OCI-LY3 (cell line): ENCODE data around the gene PTPRA.
"Not testable (repeated sequence)": the region's sequence is repeated elsewhere in the genome, so short reads cannot be mapped to it uniquely, and the experiment has no call there.

Source experiments
- H2AFZ ChIP-seq: fragments of 200-600, 300-600 bp; shearing (Covaris generic); 2 replicates; pipeline ENCODE4 v1.6.0; 2014; ENCODE audit warnings: antibody characterized with exemption, low read depth, low read length
- H3K27ac ChIP-seq: fragments of 200-600, 300-600 bp; sonication (generic); 2 replicates; pipeline ENCODE4 v1.5.1; 2014; ENCODE audit warnings: mild to moderate bottlenecking, low read length, moderate library complexity, mixed read lengths
- H3K27me3 ChIP-seq: fragments of 200-600, 300-600 bp; sonication (generic); 2 replicates; pipeline ENCODE4 v1.6.1; 2014; ENCODE audit warnings: low read depth, low read length, mixed read lengths
- H3K36me3 ChIP-seq: fragments of 200-600, 300-600 bp; sonication (generic); replicated peaks from 2 replicates; pipeline ENCODE3; 2014; ENCODE audit warnings: low read depth, low read length, mixed read lengths
- H3K4me1 ChIP-seq: fragments of 300-600, 200-600 bp; sonication (generic); 2 replicates; pipeline ENCODE4 v1.6.1; 2014; ENCODE audit warnings: low read length, mixed read lengths
- H3K4me2 ChIP-seq: fragments of 200-600, 300-600 bp; sonication (generic); 2 replicates; pipeline ENCODE4 v1.6.1; 2014; ENCODE audit warnings: low read length, mixed read lengths
- H3K4me3 ChIP-seq: fragments of 300-600, 200-600 bp; sonication (generic); 2 replicates; pipeline ENCODE4 v1.5.1; 2014; ENCODE audit warnings: antibody characterized with exemption, mild to moderate bottlenecking, low read length, moderate library complexity
- H3K79me2 ChIP-seq: fragments of 300-600, 200-600 bp; shearing (Covaris generic); 2 replicates; pipeline ENCODE4 v1.6.1; 2014; ENCODE audit warnings: mild to moderate bottlenecking, low read length, mixed read lengths
- H3K9ac ChIP-seq: fragments of 300-600, 200-600 bp; shearing (Covaris generic); 2 replicates; pipeline ENCODE4 v1.6.0; 2014; ENCODE audit warnings: mild to moderate bottlenecking, low read length, moderate library complexity
- H3K9me3 ChIP-seq: fragments of 200-600, 300-600 bp; shearing (Covaris generic); 2 replicates; pipeline ENCODE4 v1.6.1; 2014; ENCODE audit warnings: low read length, mixed read lengths; ENCODE audit not compliant: insufficient read depth
- H4K20me1 ChIP-seq: fragments of 200-600, 300-600 bp; sonication (generic); 2 replicates; pipeline ENCODE4 v1.6.1; 2016; ENCODE audit warnings: low read length, mixed read lengths; ENCODE audit not compliant: insufficient read depth
- CTCF ChIP-seq: fragments of 200-600, 300-600 bp; sonication (generic); IDR thresholded peaks from 2 replicates; pipeline ENCODE4 v1.5.1; 2014; ENCODE audit warnings: antibody characterized with exemption, low read length, low read depth
- EZH2phosphoT487 ChIP-seq: fragments of 200-600 bp; shearing (Covaris generic); IDR thresholded peaks from 2 replicates; pipeline ENCODE4 v1.6.1; 2018; ENCODE audit warnings: antibody characterized with exemption, mixed run types, low read depth

The PTPRA gene

GRCh38 chr20:2873010-2873746, at the start of gene PTPRA:
Gene PTPRA (plus strand): TSS chr20:2873481. CDS start chr20:2964278, 90,797 bp downstream.
- Histone ChIP-seq H3K4me1 (peaks cover 15% of the 10 kb centered on the region), H3K79me2 (peaks cover 44% of the 10 kb centered on the region), H3K4me2 (peak within 1 kb of the TSS; percentile 95), H4K20me1 (peaks cover 6% of the 10 kb centered on the region; the same call in 1 of the 2 replicates), H3K4me3 (peak within 1 kb of the TSS; percentile 85), H2AFZ (peak within 1 kb of the TSS; percentile 76), H3K9me3 (no peaks in the 10 kb centered on the region), H3K36me3 (no peaks in the 10 kb centered on the region), H3K27ac (peak within 1 kb of the TSS; percentile 16), H3K27me3 (no peaks in the 10 kb centered on the region), H3K9ac (peak within 1 kb of the TSS; percentile 84)
- TF ChIP-seq CTCF (no peak), EZH2phosphoT487 (no peak)

- H3K4me3 ChIP-seq, result no peak overlapping the region
- no peak overlapping the region for H3K4me2 ChIP-seq
- no peak for TF ChIP-seq EZH2phosphoT487
- no peak for TF ChIP-seq CTCF
Measured at GRCh38 chr20:2825761-2826160, 47.5 kb upstream of the PTPRA start.

GRCh38 chr20:2826655-2827054, 46.6 kb upstream of the PTPRA start:
- no peak overlapping the region for H2AFZ ChIP-seq
- H3K4me1 ChIP-seq, result peaks cover 11% of the 10 kb centered on the region
- peak overlapping the region; percentile 23 for H3K4me2 ChIP-seq
- TF ChIP-seq CTCF, result no peak
- no peak for TF ChIP-seq EZH2phosphoT487
- peaks cover 18% of the 10 kb centered on the region for H3K27me3 ChIP-seq
- H3K9me3 ChIP-seq, result no peaks in the 10 kb centered on the region
- no peak overlapping the region for H3K4me3 ChIP-seq
- H3K9ac ChIP-seq, result no peak overlapping the region
- H3K27ac ChIP-seq, result no peak overlapping the region
- H3K79me2 ChIP-seq, result no peaks in the 10 kb centered on the region
- H3K36me3 ChIP-seq, result no peaks in the 10 kb centered on the region
- H4K20me1 ChIP-seq, result no peaks in the 10 kb centered on the region

More at GRCh38 chr20:2825761-2826160, 47.5 kb upstream of the PTPRA start:
- peaks cover 18% of the 10 kb centered on the region for H3K27me3 ChIP-seq
- no peaks in the 10 kb centered on the region for H4K20me1 ChIP-seq
- no peaks in the 10 kb centered on the region for H3K79me2 ChIP-seq
- no peak overlapping the region for H3K27ac ChIP-seq
- no peak overlapping the region for H3K9ac ChIP-seq
- no peak overlapping the region for H2AFZ ChIP-seq
- no peaks in the 10 kb centered on the region for H3K36me3 ChIP-seq
- peaks cover 11% of the 10 kb centered on the region for H3K4me1 ChIP-seq
- H3K9me3 ChIP-seq, result no peaks in the 10 kb centered on the region

GRCh38 chr20:2829376-2829775, 43.9 kb upstream of the PTPRA start:
- H3K9ac ChIP-seq, result no peak overlapping the region
- H4K20me1 ChIP-seq, result no peaks in the 10 kb centered on the region
- H3K4me3 ChIP-seq, result no peak overlapping the region
- H3K79me2 ChIP-seq, result no peaks in the 10 kb centered on the region
- H3K36me3 ChIP-seq, result peaks cover 4% of the 10 kb centered on the region
- no peak overlapping the region for H3K27ac ChIP-seq
- H3K27me3 ChIP-seq, result peaks cover 18% of the 10 kb centered on the region
- no peak overlapping the region for H3K4me2 ChIP-seq
- no peak for TF ChIP-seq EZH2phosphoT487
- H3K4me1 ChIP-seq, result peaks cover 26% of the 10 kb centered on the region
- no peaks in the 10 kb centered on the region for H3K9me3 ChIP-seq
- H2AFZ ChIP-seq, result no peak overlapping the region

- not testable (repeated sequence) for H4K20me1 ChIP-seq, H3K27ac ChIP-seq, H3K9me3 ChIP-seq, H2AFZ ChIP-seq, H3K79me2 ChIP-seq, H3K4me3 ChIP-seq, H3K4me2 ChIP-seq, H3K9ac ChIP-seq
- peaks cover 26% of the 10 kb centered on the region for H3K4me1 ChIP-seq
- peaks cover 18% of the 10 kb centered on the region for H3K27me3 ChIP-seq
- H3K36me3 ChIP-seq, result peaks cover 13% of the 10 kb centered on the region
Measured at GRCh38 chr20:2831206-2831605, 42.1 kb upstream of the PTPRA start.
